SHP77 (cell line): Measurements from ENCODE around the gene NID1.
"Not testable (repeated sequence)": the region's sequence is repeated elsewhere in the genome, so short reads cannot be mapped to it uniquely, and the experiment has no call there.

Source experiments
- DNase-seq, 2 experiments: peaks; one replicate each; lab custom pipeline; 2025; lab: John Stamatoyannopoulos, UW

The NID1 gene

GRCh38 chr1:235968831-235969230, 96.1 kb downstream of the NID1 start:
- no peak for DNase-seq

DNA sequence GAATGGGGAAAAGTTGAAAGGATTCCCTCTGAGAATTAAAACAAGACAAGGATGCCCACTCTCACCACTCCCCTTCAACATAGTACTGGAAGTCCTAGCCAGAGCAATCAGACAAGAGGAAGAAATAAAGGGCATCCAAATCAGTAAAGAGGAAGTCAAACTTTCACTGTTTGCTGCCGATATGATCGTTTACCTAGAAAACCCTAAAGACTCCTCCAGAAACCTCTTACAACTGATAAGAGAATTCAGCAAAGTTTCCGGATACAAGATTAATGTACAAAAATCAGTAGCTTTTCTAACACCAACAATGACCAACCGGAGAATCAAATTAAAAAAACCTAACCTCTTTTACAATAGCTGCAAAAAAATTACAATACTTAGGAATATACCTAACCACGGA, 98.8 kb downstream of the NID1 start:
- not testable (repeated sequence) for DNase-seq

DNA sequence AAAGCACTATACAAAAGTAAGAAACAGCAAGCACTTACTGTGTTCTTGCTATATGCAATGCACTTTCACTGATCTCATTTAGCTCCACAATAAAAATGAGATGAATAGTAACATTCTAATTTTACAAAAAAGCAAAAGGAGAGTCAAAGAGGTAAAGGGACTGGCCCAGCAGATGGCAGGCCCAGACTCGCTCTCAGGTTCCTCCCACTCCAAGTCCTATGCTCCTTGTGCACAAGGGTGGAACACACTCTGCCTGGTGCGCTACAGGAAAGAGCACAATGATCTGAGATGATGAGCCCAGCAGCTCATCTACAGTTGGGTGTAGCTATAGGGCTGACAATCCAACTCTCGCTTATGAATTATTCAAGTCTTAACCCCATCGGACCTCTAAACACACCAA, 104.1 kb downstream of the NID1 start:
- DNase-seq: no peak

GRCh38 chr1:235958021-235958420, 106.9 kb downstream of the NID1 start:
- DNase-seq: no peak

DNA sequence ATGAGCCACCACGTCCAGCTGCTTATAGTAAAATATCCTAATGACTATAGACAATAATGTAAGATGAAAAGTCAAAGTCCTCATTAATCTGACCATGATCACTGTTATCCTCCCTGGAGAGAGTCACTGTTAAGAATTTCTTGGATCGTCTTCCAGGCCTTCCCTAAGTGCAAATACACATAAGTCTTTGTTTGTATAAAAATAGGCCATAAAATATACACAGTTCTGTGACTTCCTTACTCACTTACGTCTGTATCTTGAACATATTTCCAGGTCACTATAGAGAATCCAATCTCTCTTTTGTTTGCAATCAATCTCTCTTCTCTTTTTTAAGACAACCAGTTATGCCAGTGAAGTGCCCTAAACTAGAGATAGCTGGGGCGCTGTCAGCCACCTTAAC, 109.1 kb downstream of the NID1 start:
- no peak for DNase-seq

GRCh38 chr1:235954306-235955283, 110.3 kb downstream of the NID1 start:
- no peak for DNase-seq

DNA sequence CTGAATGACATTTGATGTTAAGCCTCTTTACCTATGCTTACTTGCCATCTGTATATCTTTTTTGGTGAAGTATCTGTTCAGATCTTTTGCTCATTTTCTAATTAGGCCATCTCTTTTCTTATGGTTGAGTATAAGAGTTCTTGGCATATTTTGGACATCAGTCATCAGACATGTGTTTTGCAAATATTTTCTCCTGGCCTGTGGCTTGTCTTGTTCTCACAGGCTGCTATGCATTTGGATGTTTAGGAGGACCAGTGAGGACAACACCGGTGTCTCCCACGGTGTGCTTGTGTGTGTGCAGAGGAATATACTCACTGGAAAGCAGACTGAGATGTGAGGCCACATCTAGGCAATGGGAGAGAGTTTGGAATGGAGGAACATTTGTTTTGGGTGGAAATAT, 111.1 kb downstream of the NID1 start:
- DNase-seq: no peak

DNA sequence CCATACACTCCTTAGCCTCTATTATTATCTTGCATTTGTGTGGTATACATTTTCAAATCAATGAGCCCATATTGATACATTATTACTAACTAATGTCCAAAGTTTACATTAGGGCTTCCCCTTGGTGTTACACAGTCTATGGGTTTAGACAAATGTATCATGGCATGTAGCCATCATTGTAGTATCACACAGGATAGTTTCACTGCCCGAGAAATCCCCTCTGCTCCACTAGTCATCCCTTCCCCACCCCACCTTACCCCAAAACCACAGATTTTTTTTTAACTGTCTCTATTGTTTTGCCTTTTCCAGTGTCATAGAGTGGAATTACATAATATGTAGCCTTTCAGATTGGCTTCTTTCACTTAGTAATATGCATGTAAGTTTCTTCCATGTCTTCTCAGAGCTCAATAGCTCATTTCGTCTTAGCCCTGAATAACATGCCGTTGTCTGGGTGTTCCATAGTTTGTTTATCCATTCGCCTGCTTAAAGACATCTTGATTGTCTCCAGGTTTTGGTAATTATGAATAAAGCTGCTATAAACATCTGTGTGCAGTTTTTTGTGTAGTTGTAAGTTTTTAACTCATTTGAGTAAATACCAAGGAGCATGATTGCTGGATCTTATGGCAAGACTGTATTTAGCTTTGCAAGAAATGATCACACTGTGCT, 111.8 kb downstream of the NID1 start:
- no peak for DNase-seq

GRCh38 chr1:235951661-235952060, 113.2 kb downstream of the NID1 start:
- DNase-seq: no peak

DNA sequence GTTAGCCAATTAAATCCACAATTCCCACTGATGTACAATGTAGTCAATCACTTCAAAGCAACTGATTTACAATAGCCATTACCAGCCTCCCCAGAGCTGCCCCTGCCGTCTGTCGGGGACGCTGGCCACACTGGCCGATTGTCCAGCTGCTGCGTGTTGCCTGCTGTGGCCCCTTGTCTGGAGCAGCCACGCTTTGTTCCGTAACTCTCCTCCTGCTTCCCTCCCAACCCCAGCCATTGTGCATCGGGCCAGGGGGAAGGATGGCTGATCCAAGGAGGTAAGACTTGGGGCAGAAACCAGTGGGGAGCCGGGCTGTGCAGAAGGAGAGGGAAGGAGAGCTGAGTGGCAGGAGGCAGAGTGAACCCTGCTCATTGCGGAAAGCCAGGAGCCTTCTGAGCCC, 114.6 kb downstream of the NID1 start:
- no peak for DNase-seq

- no peak for DNase-seq
These were observed 116.0 kb downstream of the NID1 start for GRCh38 chr1:235948774-235949427.

DNA sequence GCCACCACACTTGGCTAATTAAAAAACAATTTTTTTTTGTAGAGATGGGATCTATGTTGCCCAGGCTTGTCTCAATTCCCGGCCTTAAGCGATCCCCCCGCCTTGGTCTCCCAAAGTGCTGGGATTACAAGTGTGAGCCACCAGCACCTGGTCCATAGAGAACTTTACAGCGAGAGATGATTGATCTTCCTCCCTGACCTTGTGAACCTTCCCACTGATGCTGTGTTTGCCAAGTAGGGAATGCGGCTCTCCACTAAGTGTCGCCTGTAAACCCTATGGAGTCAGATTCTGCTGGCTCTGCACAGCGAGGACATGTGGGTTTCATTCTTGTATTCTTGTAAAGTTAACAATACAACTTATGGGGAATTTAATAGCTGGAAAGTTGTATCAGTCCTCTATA, 116.9 kb downstream of the NID1 start:
- DNase-seq: no peak

- DNase-seq: peak in 1 of 2 experiments; percentile 8
These were observed 118.3 kb downstream of the NID1 start for GRCh38 chr1:235946571-235946981.

DNA sequence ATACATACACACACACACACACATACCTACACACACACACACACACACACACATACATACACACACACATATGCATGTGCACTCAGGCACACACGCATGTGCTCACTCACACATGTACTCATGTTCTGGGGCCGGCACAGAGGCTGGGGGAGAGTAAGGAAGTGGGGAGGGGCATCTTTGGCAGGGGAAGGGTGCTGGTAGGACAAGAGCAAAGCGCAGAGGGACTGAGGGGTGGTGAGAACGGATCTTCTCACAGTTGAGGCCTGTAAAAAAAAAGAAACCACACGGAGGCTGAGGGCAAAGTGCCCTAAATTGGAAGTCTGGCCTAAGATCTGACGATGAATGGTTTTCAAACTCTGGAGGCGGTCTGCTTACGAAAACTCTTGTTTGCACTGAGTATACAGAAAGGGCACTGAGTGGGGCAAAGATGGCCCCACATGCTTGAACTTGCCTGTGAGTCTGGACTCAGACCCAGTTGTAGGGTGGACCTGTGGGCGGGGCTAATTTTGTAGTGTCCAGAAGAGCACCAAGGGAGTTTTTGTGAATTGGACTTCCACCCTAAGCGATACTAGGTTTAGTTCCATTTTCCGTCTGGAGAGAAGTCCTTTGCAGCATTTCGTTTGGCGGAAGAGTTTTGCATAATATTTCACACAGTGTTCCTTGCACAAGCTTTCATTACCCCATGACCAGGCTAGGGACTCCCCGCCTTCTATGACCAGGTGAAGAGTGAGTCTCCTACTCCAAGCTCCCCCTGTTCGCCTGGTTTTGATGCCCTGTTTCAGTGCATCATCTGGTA, 118.9 kb downstream of the NID1 start:
- DNase-seq: no peak

DNA sequence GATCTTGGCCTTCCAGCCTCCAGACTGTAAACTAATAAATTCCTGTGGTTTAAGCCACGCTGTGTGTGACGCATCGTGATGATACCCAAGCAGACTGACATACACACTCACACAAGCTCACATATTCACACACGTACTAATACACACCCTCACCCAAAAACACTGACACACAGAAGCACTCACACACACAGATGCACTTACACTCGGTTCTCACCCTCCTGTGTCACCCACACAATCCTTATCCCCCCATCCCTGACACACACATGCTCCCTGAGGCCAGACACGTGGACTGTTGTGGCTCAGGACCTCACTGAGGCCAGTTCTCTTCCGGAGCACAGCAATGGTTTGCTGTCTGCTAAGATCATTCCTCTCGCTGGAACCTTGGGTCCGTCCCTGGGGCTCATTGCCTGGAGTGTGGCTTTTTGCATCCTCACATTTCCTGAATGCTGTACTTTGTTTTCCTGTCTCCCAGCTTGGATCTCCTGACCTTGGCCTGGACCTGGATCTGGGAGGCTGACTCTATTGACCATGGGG, 121.2 kb downstream of the NID1 start:
- no peak for DNase-seq

DNA sequence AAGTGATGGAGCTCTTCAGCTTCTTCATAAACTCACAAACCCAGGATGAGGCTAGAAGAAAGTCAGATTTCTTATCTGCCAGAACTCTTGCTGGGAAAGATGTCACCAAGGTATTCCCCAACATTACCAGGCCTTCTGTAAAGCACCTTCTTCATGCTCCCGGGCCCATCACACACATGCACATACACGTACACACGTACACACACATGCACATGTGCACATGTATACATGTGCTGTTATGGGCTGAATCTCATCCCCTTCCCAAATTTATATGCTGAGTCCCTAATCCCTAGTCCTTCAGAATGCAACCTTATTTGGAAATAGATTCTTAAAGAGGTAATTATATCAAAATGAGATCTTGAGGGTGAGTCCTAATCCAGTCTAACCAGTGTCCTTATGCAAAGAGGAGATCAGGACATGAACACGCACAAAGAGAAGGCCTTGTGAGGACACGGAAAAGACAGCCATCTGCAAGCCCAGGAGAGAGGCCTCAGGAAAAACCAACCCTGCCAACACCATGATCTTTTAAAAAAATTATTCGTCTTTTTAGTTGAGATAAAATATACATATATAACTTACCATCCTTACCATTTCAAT, 121.8 kb downstream of the NID1 start:
- DNase-seq: no peak

- no peak for DNase-seq
These were observed 122.3 kb downstream of the NID1 start for GRCh38 chr1:235942625-235942934.

GRCh38 chr1:235941876-235942624, 122.8 kb downstream of the NID1 start:
- no peak for DNase-seq

DNA sequence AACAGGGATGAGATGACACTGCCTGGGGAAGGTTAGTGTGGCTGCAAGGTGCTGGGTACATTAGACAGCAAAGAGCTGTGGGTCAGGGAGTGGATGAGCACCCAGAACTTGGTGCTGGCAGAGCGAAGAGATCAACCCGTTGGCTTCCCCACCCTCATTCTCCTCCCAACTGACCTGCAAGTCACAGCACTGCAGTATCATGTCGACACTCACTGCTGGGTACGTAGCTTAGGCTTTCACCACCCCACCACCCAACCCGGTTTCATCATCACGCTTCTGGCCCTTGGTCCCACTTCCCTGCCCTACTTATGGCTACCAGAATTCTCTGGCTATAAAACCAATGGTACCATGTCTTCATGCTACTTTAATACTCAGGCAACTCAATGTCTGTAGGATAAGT, 124.6 kb downstream of the NID1 start:
- no peak for DNase-seq

GRCh38 chr1:235939480-235939775, 125.5 kb downstream of the NID1 start:
- DNase-seq: no peak
